ENCODE measurements around the gene B3GNT7.

DNA sequence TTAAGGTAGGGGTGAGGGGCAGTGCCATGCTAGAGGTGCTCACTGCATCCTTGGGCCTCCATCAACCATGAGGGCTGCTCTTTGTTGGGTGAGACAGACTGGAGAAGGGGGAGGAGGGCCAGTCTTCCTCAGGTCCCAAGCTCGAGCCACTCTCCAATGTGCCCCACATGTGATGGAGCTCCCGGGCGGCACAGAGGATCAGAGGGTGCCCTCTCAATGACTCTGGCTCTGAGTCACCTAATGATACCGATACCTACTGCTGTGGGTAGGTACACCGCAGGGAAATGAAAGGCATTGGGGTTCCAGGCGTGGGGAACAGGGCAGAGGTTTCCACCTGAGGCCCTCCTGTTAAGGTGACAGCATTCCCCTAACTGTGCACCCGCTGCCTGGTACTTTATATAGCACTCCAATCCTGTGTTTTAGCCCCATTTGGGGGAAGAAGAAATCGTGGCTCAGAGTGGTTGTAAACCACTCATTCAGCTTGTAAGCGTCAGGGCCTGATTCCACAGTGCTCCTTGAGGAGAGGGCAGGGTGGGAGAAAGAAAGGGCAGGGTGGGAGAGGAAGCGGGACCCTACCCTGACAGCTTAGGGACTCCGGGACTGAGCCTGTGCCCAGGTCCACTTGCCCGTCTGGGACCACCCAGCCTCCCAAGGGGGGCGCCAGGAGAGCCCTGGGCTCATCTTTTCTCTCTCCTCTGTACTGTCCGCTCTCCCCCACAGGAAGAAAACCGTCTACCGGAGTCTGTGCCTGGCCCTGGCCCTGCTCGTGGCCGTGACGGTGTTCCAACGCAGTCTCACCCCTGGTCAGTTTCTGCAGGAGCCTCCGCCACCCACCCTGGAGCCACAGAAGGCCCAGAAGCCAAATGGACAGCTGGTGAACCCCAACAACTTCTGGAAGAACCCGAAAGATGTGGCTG, 1.8 kb downstream of the B3GNT7 start:
- TF ChIP-seq CTCF (IDR thresholded peaks at IDR 0.05) = no peak
- TF ChIP-seq POLR2A (IDR thresholded peaks at IDR 0.05) = no peak
